ENCODE measurements around the gene ANO2.
"Not testable (repeated sequence)": the region's sequence is repeated elsewhere in the genome, so short reads cannot be mapped to it uniquely, and the experiment has no call there.

ANO2 gene

GRCh38 chr12:5560265-5560664 lies 384.8 kb downstream of the ANO2 start:
- no peak for DNase-seq (ENCODE audit: low read depth in 3 of 3, low spot score in 1 of 3)

GRCh38 chr12:5557906-5558305 lies 387.2 kb downstream of the ANO2 start:
- no peak for DNase-seq (ENCODE audit: low read depth in 3 of 3, low spot score in 1 of 3)

GRCh38 chr12:5556946-5557673 lies 387.9 kb downstream of the ANO2 start:
- DNase-seq (ENCODE audit: low read depth in 3 of 3, low spot score in 1 of 3) = no peak

GRCh38 chr12:5556033-5556614 lies 388.9 kb downstream of the ANO2 start:
- no peak for DNase-seq (ENCODE audit: low read depth in 3 of 3, low spot score in 1 of 3)

- no peak for DNase-seq (ENCODE audit: low read depth in 3 of 3, low spot score in 1 of 3)
These were observed 390.3 kb downstream of the ANO2 start for GRCh38 chr12:5554711-5555110.

GRCh38 chr12:5549011-5549410 lies 396.0 kb downstream of the ANO2 start:
- DNase-seq (ENCODE audit: low read depth in 3 of 3, low spot score in 1 of 3) = no peak

- no peak for DNase-seq (ENCODE audit: low read depth in 3 of 3, low spot score in 1 of 3)
These were observed 396.7 kb downstream of the ANO2 start for GRCh38 chr12:5548152-5548943.

- DNase-seq (ENCODE audit: low read depth in 3 of 3, low spot score in 1 of 3) = no peak
These were observed 398.4 kb downstream of the ANO2 start for GRCh38 chr12:5546616-5547015.

- no peak for DNase-seq (ENCODE audit: low read depth in 3 of 3, low spot score in 1 of 3)
These were observed 407.3 kb downstream of the ANO2 start for GRCh38 chr12:5537771-5538170.

- DNase-seq (ENCODE audit: low read depth in 3 of 3, low spot score in 1 of 3) = not testable (repeated sequence)
These were observed 407.9 kb downstream of the ANO2 start for GRCh38 chr12:5537026-5537615.

- no peak for DNase-seq (ENCODE audit: low read depth in 3 of 3, low spot score in 1 of 3)
These were observed 409.5 kb downstream of the ANO2 start for GRCh38 chr12:5535541-5535940.

GRCh38 chr12:5534426-5535199 lies 410.4 kb downstream of the ANO2 start:
- no peak for DNase-seq (ENCODE audit: low read depth in 3 of 3, low spot score in 1 of 3)

- DNase-seq (ENCODE audit: low read depth in 3 of 3, low spot score in 1 of 3) = no peak
These were observed 411.7 kb downstream of the ANO2 start for GRCh38 chr12:5533368-5533767.

- no peak for DNase-seq (ENCODE audit: low read depth in 3 of 3, low spot score in 1 of 3)
These were observed 419.2 kb downstream of the ANO2 start for GRCh38 chr12:5525783-5526367.

- DNase-seq (ENCODE audit: low read depth in 3 of 3, low spot score in 1 of 3) = no peak
These were observed 420.2 kb downstream of the ANO2 start for GRCh38 chr12:5524769-5525436.

GRCh38 chr12:5524116-5524768 lies 420.8 kb downstream of the ANO2 start:
- no peak for DNase-seq (ENCODE audit: low read depth in 3 of 3, low spot score in 1 of 3)

- no peak for DNase-seq (ENCODE audit: low read depth in 3 of 3, low spot score in 1 of 3)
These were observed 421.5 kb downstream of the ANO2 start for GRCh38 chr12:5523396-5524115.

GRCh38 chr12:5522432-5523335 lies 422.4 kb downstream of the ANO2 start:
- no peak for DNase-seq (ENCODE audit: low read depth in 3 of 3, low spot score in 1 of 3)
